DOHH2 (cell line): Measurements from ENCODE around the gene KRTAP10-1.
"Not testable (repeated sequence)": the region's sequence is repeated elsewhere in the genome, so short reads cannot be mapped to it uniquely, and the experiment has no call there.

ENCODE experiments used
- H3F3A ChIP-seq: fragments of 200-600 bp; sonication (generic), shearing (Covaris generic); 2 replicates; pipeline ENCODE4 v1.6.0; 2016; ENCODE audit warnings: antibody characterized with exemption, mild to moderate bottlenecking; ENCODE audit not compliant: control insufficient read depth, insufficient read depth
- H3K27ac ChIP-seq: fragments of 200-600 bp; sonication (generic); 2 replicates; pipeline ENCODE4 v1.5.1; 2014; ENCODE audit warnings: low read depth, mild to moderate bottlenecking, low read length, moderate library complexity
- H3K27me3 ChIP-seq: fragments of 200-600 bp; sonication (generic); 2 replicates; pipeline ENCODE4 v1.6.1; 2014; ENCODE audit warnings: mild to moderate bottlenecking, low read length, mixed read lengths; ENCODE audit not compliant: control insufficient read depth
- H3K36me3 ChIP-seq: fragments of 200-600 bp; sonication (generic); 2 replicates; pipeline ENCODE4 v1.6.1; 2014; ENCODE audit warnings: mild to moderate bottlenecking, low read length, moderate library complexity, mixed read lengths; ENCODE audit not compliant: control insufficient read depth
- H3K4me1 ChIP-seq: fragments of 200-600 bp; sonication (generic); 2 replicates; pipeline ENCODE4 v1.6.1; 2014; ENCODE audit warnings: mild to moderate bottlenecking, low read length, mixed read lengths; ENCODE audit not compliant: control insufficient read depth
- H3K4me2 ChIP-seq: fragments of 200-600 bp; sonication (generic); 2 replicates; pipeline ENCODE4 v1.6.0; 2014; ENCODE audit warnings: mild to moderate bottlenecking, low read length, moderate library complexity
- H3K4me3 ChIP-seq: fragments of 200-600 bp; sonication (generic); 2 replicates; pipeline ENCODE4 v1.5.1; 2014; ENCODE audit warnings: mild to moderate bottlenecking, low read length, mixed read lengths
- H3K79me2 ChIP-seq: fragments of 200-600 bp; sonication (generic); 2 replicates; pipeline ENCODE4 v1.6.1; 2014; ENCODE audit warnings: mild to moderate bottlenecking, low read length, mixed read lengths; ENCODE audit not compliant: control insufficient read depth
- H3K9me2 ChIP-seq: fragments of 200-600 bp; sonication (generic); replicated peaks from 2 replicates; pipeline ENCODE4 v1.6.1; 2014; ENCODE audit warnings: mild to moderate bottlenecking, low read length, mixed read lengths; ENCODE audit not compliant: control insufficient read depth
- H3K9me3 ChIP-seq: fragments of 200-600 bp; sonication (generic); 2 replicates; pipeline ENCODE4 v1.6.1; 2014; ENCODE audit warnings: antibody characterized with exemption, low read length, mixed read lengths; ENCODE audit not compliant: control insufficient read depth, insufficient read depth
- H4K20me1 ChIP-seq: fragments of 200-600 bp; sonication (generic); 2 replicates; pipeline ENCODE4 v1.6.0; 2014; ENCODE audit warnings: low read depth, mild to moderate bottlenecking, antibody characterized with exemption, low read length, moderate library complexity; ENCODE audit not compliant: control insufficient read depth, insufficient read depth
- CTCF ChIP-seq: fragments of 200-600 bp; sonication (generic); IDR thresholded peaks from one replicate; pipeline ENCODE4 v1.5.1; 2014; ENCODE audit warnings: antibody characterized with exemption, mild to moderate bottlenecking, low read depth, low read length; ENCODE audit not compliant: poor library complexity, severe bottlenecking
- EZH2phosphoT487 ChIP-seq: fragments of 200-600 bp; sonication (generic); IDR thresholded peaks from 2 replicates; pipeline ENCODE4 v1.6.1; 2017; ENCODE audit warnings: borderline replicate concordance, mild to moderate bottlenecking, antibody characterized with exemption, low read length, moderate library complexity, mixed read lengths

Gene KRTAP10-1

DNA sequence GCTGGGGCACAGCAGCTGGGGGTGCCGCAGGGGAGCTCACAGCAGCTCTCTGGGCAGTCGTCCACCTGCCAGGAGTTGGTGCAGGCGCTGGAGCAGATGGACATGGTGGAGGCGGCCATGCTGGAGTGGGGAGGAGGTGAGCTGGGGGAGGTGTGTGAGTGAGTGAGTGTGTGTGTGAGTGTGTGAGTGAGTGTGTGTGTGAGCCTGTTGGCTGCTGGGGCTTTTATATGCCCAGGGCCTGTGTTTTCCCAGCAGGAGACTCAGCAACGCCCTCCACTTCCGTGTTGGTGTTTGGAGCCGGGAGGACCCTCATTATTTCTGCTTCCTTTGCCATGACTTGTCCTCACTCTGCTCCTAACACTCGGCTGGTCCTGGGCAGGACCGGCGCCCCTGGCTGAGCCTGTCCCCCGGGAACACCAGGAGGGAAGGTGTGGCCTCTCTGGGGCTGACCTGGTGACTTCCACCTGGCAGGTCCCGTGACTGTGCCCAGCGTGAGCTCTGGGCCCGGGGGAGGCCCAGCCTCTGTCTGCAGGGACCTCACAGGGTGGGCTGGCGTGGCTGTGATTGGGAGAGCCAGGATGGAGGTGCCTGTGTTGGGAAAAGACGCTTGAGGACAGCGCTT lies 11.5 kb upstream of the KRTAP10-1 start, which contains the start of gene KRTAP10-2:
KRTAP10-2 (minus strand) TSS at position 166 of the 622 bp plus-strand sequence; CDS start at position 119, 47 bp downstream.
- no peaks in the 10 kb centered on the region for H4K20me1 ChIP-seq
- H3K4me3 ChIP-seq = no peak within 1 kb of the TSS
- H3K9me3 ChIP-seq = peaks cover 13% of the 10 kb centered on the region
- H3K9me2 ChIP-seq = no peaks in the 10 kb centered on the region
- no peaks in the 10 kb centered on the region for H3K36me3 ChIP-seq
- no peak within 1 kb of the TSS for H3K27ac ChIP-seq
- H3K4me1 ChIP-seq = peaks cover 9% of the 10 kb centered on the region
- no peaks in the 10 kb centered on the region for H3K27me3 ChIP-seq
- no peak within 1 kb of the TSS for H3K4me2 ChIP-seq
- no peak for TF ChIP-seq EZH2phosphoT487
- TF ChIP-seq CTCF = no peak
- H3F3A ChIP-seq = no peaks in the 10 kb centered on the region
- H3K79me2 ChIP-seq = no peaks in the 10 kb centered on the region

DNA sequence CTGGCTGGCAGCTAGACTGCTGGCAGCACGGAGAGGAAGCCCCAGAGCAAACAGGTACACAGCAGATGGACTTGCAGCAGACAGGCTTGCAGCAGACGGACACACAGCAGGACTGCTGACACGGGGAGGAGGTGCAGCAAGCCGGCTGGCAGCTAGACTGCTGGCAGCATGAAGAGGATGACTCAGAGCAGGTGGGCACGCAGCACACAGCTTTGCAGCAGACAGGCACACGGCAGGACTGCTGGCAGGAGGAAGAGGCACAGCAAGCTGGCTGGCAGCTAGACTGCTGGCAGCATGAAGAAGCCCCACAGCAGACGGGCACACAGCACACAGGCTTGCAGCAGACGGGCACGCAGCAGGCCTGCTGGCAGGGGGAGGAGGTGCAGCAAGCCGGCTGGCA lies 10.8 kb upstream of the KRTAP10-1 start:
- H3K79me2 ChIP-seq = no peaks in the 10 kb centered on the region
- H3K27ac ChIP-seq = no peak overlapping the region
- H4K20me1 ChIP-seq = no peaks in the 10 kb centered on the region
- H3K27me3 ChIP-seq = no peaks in the 10 kb centered on the region
- H3K4me2 ChIP-seq = no peak overlapping the region
- no peaks in the 10 kb centered on the region for H3K36me3 ChIP-seq
- H3K9me2 ChIP-seq = no peaks in the 10 kb centered on the region
- no peak overlapping the region for H3K4me3 ChIP-seq
- no peaks in the 10 kb centered on the region for H3F3A ChIP-seq
- H3K4me1 ChIP-seq = peaks cover 9% of the 10 kb centered on the region
- H3K9me3 ChIP-seq = peaks cover 15% of the 10 kb centered on the region
- no peak for TF ChIP-seq EZH2phosphoT487
- TF ChIP-seq CTCF = no peak

DNA sequence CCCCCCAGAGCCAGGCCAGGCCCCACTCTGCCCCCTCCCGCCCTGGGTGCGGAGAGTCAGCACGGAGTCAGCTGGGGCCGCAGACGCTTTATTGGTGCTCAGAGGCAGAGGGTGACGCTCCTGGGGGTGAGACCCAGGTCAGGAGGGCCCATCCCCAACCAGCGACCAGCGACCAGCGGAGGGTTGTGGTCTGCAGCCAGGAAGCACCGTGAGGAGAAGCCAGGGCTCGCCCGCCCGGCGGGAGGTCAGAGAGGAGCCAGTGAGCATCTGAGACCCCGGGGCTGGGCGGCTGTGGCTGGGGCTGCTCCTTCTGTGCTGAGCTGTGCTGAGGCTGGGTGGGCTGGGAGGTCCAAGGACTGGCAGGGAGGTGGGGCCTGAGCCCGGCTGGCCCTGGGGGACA lies 10.3 kb upstream of the KRTAP10-1 start:
- H3K36me3 ChIP-seq, H3K4me3 ChIP-seq, H3K27me3 ChIP-seq, H3K9me2 ChIP-seq, H3K27ac ChIP-seq, H4K20me1 ChIP-seq, H3K79me2 ChIP-seq, H3K4me1 ChIP-seq, H3F3A ChIP-seq, H3K4me2 ChIP-seq: not testable (repeated sequence)
- peaks cover 15% of the 10 kb centered on the region for H3K9me3 ChIP-seq

DNA sequence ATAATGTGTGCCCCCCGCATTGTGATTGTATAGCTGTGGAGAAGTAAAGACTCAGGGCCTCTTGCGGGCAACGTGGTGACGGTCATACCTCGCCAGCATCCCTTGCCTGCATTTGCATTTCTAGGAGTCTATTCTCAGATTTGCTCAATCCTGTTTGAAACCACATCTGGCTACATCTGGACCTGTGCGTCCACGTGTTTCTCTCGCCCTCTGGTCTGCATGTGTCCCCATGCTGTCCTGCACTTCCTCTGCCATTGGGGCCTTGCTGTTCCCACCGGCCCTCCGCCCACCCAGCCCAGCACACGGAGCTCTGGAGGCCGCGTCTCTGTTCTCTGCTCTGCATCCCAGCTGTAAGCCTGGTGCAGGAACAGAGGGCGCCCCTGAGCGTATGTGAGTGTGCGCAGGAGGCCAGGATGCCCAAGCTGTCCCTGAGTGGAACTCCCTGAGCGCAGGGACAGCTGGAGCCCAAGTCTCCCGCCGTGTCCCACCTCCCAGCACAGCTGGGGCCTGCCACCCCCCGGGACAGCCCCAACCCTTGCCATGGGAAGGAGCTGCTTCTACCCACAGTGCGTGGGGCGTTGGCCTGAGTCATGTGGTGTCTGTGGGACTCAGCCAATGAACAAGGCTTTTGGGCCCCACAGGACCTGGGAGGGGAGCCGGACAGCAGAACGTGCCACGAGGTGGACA lies 9.7 kb upstream of the KRTAP10-1 start:
- Histone ChIP-seq H3K79me2 (no peaks in the 10 kb centered on the region), H3K9me3 (peaks cover 15% of the 10 kb centered on the region), H3K4me1 (peaks cover 9% of the 10 kb centered on the region), H3K27ac (no peak overlapping the region), H3K4me3 (no peak overlapping the region), H3K36me3 (no peaks in the 10 kb centered on the region), H3K4me2 (no peak overlapping the region), H3F3A (no peaks in the 10 kb centered on the region), H3K9me2 (no peaks in the 10 kb centered on the region), H4K20me1 (no peaks in the 10 kb centered on the region), H3K27me3 (no peaks in the 10 kb centered on the region)
- no peak for TF ChIP-seq EZH2phosphoT487
- no peak for TF ChIP-seq CTCF
